Aorta (tissue), 5 donors: ENCODE measurements around the gene COL7A1. TPM values are rescaled to one million over a fixed set of nuclear protein-coding genes. Genes with fewer than 3 reads are reported as not detected.

Experiments used
- ATAC-seq: fragments of 200-7000 bp; cut with Tn5 transposase; one replicate; pipeline ENCODE4 v1.9.1; 2022; ENCODE audit warnings: moderate library complexity; ENCODE audit not compliant: low FRiP score
- DNase-seq, 2 donors: peaks; one replicate each; pipeline ENCODE4 v3.0.0-alpha.2; 2020
- H3K27ac ChIP-seq, 2 donors: one replicate each; pipeline ENCODE4 v1.5.1; 2013; ENCODE audit warnings: low read length in 2 of 2, mild to moderate bottlenecking in 2 of 2, moderate library complexity in 2 of 2, control low read depth in 1 of 2, inconsistent platforms in 1 of 2, low read depth in 1 of 2
- H3K27me3 ChIP-seq, 2 donors: one replicate each; pipeline ENCODE4 v1.6.1; 2013; ENCODE audit warnings: control low read depth in 1 of 2, low read length in 1 of 2, mild to moderate bottlenecking in 1 of 2, moderate library complexity in 1 of 2; ENCODE audit not compliant: insufficient read depth in 2 of 2, control insufficient read depth in 1 of 2
- H3K36me3 ChIP-seq, 2 donors: one replicate each; pipeline ENCODE4 v1.6.1; 2013; ENCODE audit warnings: control low read depth in 1 of 2, low read length in 1 of 2, mild to moderate bottlenecking in 1 of 2; ENCODE audit not compliant: insufficient read depth in 2 of 2, control insufficient read depth in 1 of 2
- H3K4me1 ChIP-seq, 2 donors: one replicate each; pipeline ENCODE4 v1.6.1; 2013; ENCODE audit warnings: low read length in 2 of 2, control low read depth in 1 of 2, mild to moderate bottlenecking in 1 of 2, moderate library complexity in 1 of 2; ENCODE audit not compliant: insufficient read depth in 2 of 2, control insufficient read depth in 1 of 2
- H3K4me3 ChIP-seq, 2 donors: one replicate each; pipeline ENCODE4 v1.5.1; 2013; ENCODE audit warnings: low read length in 2 of 2, control low read depth in 1 of 2, mild to moderate bottlenecking in 1 of 2
- H3K9me3 ChIP-seq: one replicate; pipeline ENCODE4 v1.6.1; 2013; ENCODE audit warnings: mild to moderate bottlenecking, low read length; ENCODE audit not compliant: control insufficient read depth
- WGBS, 2 donors: extraction: QIAGEN DNeasy Blood & Tissue Kit; methylation state at CpG; one replicate each; pipeline ENCODE4 v1.1.7; 2013; 5-methylcytosine and 5-hydroxymethylcytosine counted together
- intact Hi-C, 2 donors: fragments of 100-400 bp; cut with DNase I; formaldehyde crosslinking; loops; one replicate each; pipeline versions ENCODE4 v1.14.2 to v1.15.0; 2022
- polyA plus RNA-seq, 2 donors: library from polyadenylated mRNA; stranded (reverse); fragments of 200-250 nt; gene quantifications; one replicate each; pipeline ENCODE4 v1.2.3, GENCODE V29; 2013
- total RNA-seq, 2 donors: library from RNA; stranded (reverse); fragmentation: NEBNext Ultra II Directional; extraction: Animal tissue kit (Norgen Biotek cat#: 25700); gene quantifications; one replicate each; pipeline ENCODE4 v1.2.1, GENCODE V29; 2021
- donor health status: healthy with polysubstance abuse.
- donor health status: Bipolar disorder and iron deficiency.
- donor health status: DM: no; HTN: no; CAD: no.
- donor health status: DM: no; HTN: no; CAD: no.
- donor health status: DM: yes; HTN: yes; CAD: no.

The COL7A1 gene
- total and polyA plus RNA-seq, 4 donors, result 3.9 to 217 (median 6.0) TPM

GRCh38 chr3:48548729-48549705 is 46.1 kb downstream of the COL7A1 start:
- WGBS, 2 donors, result 67 to 70% methylated on average over 10 of the region's 10 CpGs
- intact Hi-C loops, result loop anchor here (1.0 to 10.0 kb wide), 4 partner anchors 42 to 274 kb away; no protein-coding TSS in a partner anchor
- Histone ChIP-seq H3K4me3 (no peak overlapping the region), H3K9me3 (no peaks in the 10 kb centered on the region), H3K27me3 (no peaks in the 10 kb centered on the region), H3K36me3 (peaks cover 0 to 3% of the 10 kb centered on the region in 2 donors), H3K27ac (no peak overlapping the region), H3K4me1 (no peaks in the 10 kb centered on the region)
- DNase-seq (peak; percentile 91 to 95), ATAC-seq (peak; percentile 93)

- intact Hi-C loops, result loop anchor here (1.0 to 10.0 kb wide), 4 partner anchors 41 to 273 kb away; no protein-coding TSS in a partner anchor
- H3K36me3 ChIP-seq, result peaks cover 0 to 3% of the 10 kb centered on the region in 2 donors
- H3K4me3 ChIP-seq, result no peak overlapping the region
- DNase-seq (no peak), ATAC-seq (no peak)
- 86 to 89% methylated on average over 5 of the region's 5 CpGs for WGBS, 2 donors
- H3K27me3 ChIP-seq, result no peaks in the 10 kb centered on the region
- H3K9me3 ChIP-seq, result no peaks in the 10 kb centered on the region
- H3K27ac ChIP-seq, result no peak overlapping the region
- no peaks in the 10 kb centered on the region for H3K4me1 ChIP-seq
Measured at GRCh38 chr3:48548126-48548525, 47.0 kb downstream of the COL7A1 start.

- H3K36me3 ChIP-seq, result peaks cover 0 to 3% of the 10 kb centered on the region in 2 donors
- DNase-seq (no peak), ATAC-seq (no peak)
- no peaks in the 10 kb centered on the region for H3K27me3 ChIP-seq
- no peak overlapping the region for H3K27ac ChIP-seq
- no peaks in the 10 kb centered on the region for H3K4me1 ChIP-seq
- no peak overlapping the region for H3K4me3 ChIP-seq
- 74 to 75% methylated on average over 4 of the region's 4 CpGs for WGBS, 2 donors
- H3K9me3 ChIP-seq, result no peaks in the 10 kb centered on the region
- intact Hi-C loops, result loop anchor here (5.0 to 10.0 kb wide), 2 partner anchors 39 to 272 kb away; no protein-coding TSS in a partner anchor
Measured at GRCh38 chr3:48546203-48546829, 48.8 kb downstream of the COL7A1 start.

GRCh38 chr3:48544141-48544540 is 51.0 kb downstream of the COL7A1 start:
- H3K4me1 ChIP-seq, result no peaks in the 10 kb centered on the region
- intact Hi-C loops, result loop anchor here in 1 of 2 donors (10.0 kb wide), 1 partner anchor 269 kb away; no protein-coding TSS in a partner anchor
- H3K27me3 ChIP-seq, result no peaks in the 10 kb centered on the region
- no peak overlapping the region for H3K4me3 ChIP-seq
- H3K36me3 ChIP-seq, result peaks cover 0 to 3% of the 10 kb centered on the region in 2 donors
- ATAC-seq (no peak), DNase-seq (no peak)
- no peaks in the 10 kb centered on the region for H3K9me3 ChIP-seq
- WGBS, 2 donors, result 89 to 97% methylated on average over 5 of the region's 5 CpGs
- no peak overlapping the region for H3K27ac ChIP-seq

- Histone ChIP-seq H3K27ac (no peak overlapping the region), H3K4me3 (no peak overlapping the region), H3K36me3 (peaks cover 0 to 3% of the 10 kb centered on the region in 2 donors), H3K27me3 (no peaks in the 10 kb centered on the region), H3K9me3 (no peaks in the 10 kb centered on the region), H3K4me1 (no peaks in the 10 kb centered on the region)
- WGBS, 2 donors, result 15 to 22% methylated on average over 9 of the region's 9 CpGs
- intact Hi-C loops, result loop anchor here in 1 of 2 donors (10.0 kb wide), 1 partner anchor 269 kb away; no protein-coding TSS in a partner anchor
- DNase-seq (peak in 1 of 2 donors; percentile 83), ATAC-seq (peak; percentile 68)
Measured at GRCh38 chr3:48543271-48543866, 51.8 kb downstream of the COL7A1 start.

- Histone ChIP-seq H3K27me3 (no peaks in the 10 kb centered on the region), H3K4me3 (no peak overlapping the region), H3K9me3 (no peaks in the 10 kb centered on the region), H3K27ac (no peak overlapping the region), H3K4me1 (no peaks in the 10 kb centered on the region), H3K36me3 (peaks cover 0 to 4% of the 10 kb centered on the region in 2 donors)
- DNase-seq (no peak), ATAC-seq (no peak)
- intact Hi-C loops, result no loop called here
- WGBS, 2 donors, result 93 to 96% methylated on average over 12 of the region's 12 CpGs
Measured at GRCh38 chr3:48538451-48538850, 56.7 kb downstream of the COL7A1 start.

GRCh38 chr3:48536785-48537184 is 58.3 kb downstream of the COL7A1 start:
- intact Hi-C loops, result no loop called here
- no peak overlapping the region for H3K27ac ChIP-seq
- H3K4me1 ChIP-seq, result no peaks in the 10 kb centered on the region
- H3K9me3 ChIP-seq, result no peaks in the 10 kb centered on the region
- 93 to 96% methylated on average over 5 of the region's 5 CpGs for WGBS, 2 donors
- no peak overlapping the region for H3K4me3 ChIP-seq
- ATAC-seq, result no peak
- no peak for DNase-seq
- peaks cover 0 to 4% of the 10 kb centered on the region in 2 donors for H3K36me3 ChIP-seq
- H3K27me3 ChIP-seq, result no peaks in the 10 kb centered on the region

- H3K9me3 ChIP-seq, result no peaks in the 10 kb centered on the region
- 93 to 94% methylated on average over 19 of the region's 19 CpGs for WGBS, 2 donors
- H3K4me3 ChIP-seq, result no peak overlapping the region
- no peaks in the 10 kb centered on the region for H3K27me3 ChIP-seq
- DNase-seq (no peak), ATAC-seq (no peak)
- intact Hi-C loops, result no loop called here
- H3K36me3 ChIP-seq, result peaks cover 0 to 4% of the 10 kb centered on the region in 2 donors
- H3K4me1 ChIP-seq, result no peaks in the 10 kb centered on the region
- no peak overlapping the region for H3K27ac ChIP-seq
Measured at GRCh38 chr3:48536116-48536515, 59.0 kb downstream of the COL7A1 start.
